Prostate gland (tissue), 2 donors: ENCODE data around the gene FASTKD1. TPM values are rescaled to one million over a fixed set of nuclear protein-coding genes. Genes with fewer than 3 reads are reported as not detected.
"Not testable (repeated sequence)": the region's sequence is repeated elsewhere in the genome, so short reads cannot be mapped to it uniquely, and the experiment has no call there.

Experiments used
- DNase-seq: peaks from one replicate; pipeline ENCODE4 v3.0.0-alpha.2; 2019; ENCODE audit warnings: low spot score
- H3K27ac ChIP-seq, 2 donors: fragments of 200-600 bp; sonication (generic); 2 replicates each; pipeline ENCODE4 v1.5.1; 2017 to 2019
- H3K27me3 ChIP-seq: fragments of 200-600 bp; sonication (generic); replicated peaks from 2 replicates; pipeline ENCODE4 v1.5.1; 2019; ENCODE audit not compliant: insufficient read depth
- H3K36me3 ChIP-seq, 2 donors: fragments of 200-600 bp; sonication (generic); 1 replicate in 1 of 2; 2 replicates in 1 of 2; pipeline versions ENCODE4 v1.5.1 to v1.8.1; 2017 to 2019
- H3K4me1 ChIP-seq: fragments of 200-600 bp; sonication (generic); replicated peaks from 2 replicates; pipeline ENCODE4 v1.5.1; 2019
- H3K4me3 ChIP-seq, 2 donors: fragments of 200-600 bp; sonication (generic); 2 replicates each; pipeline ENCODE4 v1.5.1; 2017 to 2019
- H3K9me3 ChIP-seq: fragments of 200-600 bp; sonication (generic); 2 replicates; pipeline ENCODE4 v1.5.1; 2017
- POLR2A ChIP-seq: fragments of 450-650 bp; IDR thresholded peaks from one replicate; pipeline ENCODE4 v1.6.1; 2016; ENCODE audit warnings: antibody characterized with exemption, mild to moderate bottlenecking
- POLR2AphosphoS5 ChIP-seq: sonication (generic); formaldehyde crosslinking; IDR thresholded peaks from one replicate; pipeline ENCODE4 v1.6.1; 2017; ENCODE audit warnings: antibody characterized with exemption
- WGBS: methylation state at CpG from one replicate; pipeline ENCODE4 v1.1.5; 2018; 5-methylcytosine and 5-hydroxymethylcytosine counted together
- intact Hi-C: fragments of 100-400 bp; cut with DNase I; formaldehyde crosslinking; loops from one replicate; pipeline ENCODE4 v1.14.2; 2022
- total RNA-seq, 2 donors: library from RNA; depleted of rRNA; stranded (reverse); fragments of >200 nt; gene quantifications; one replicate each; pipeline ENCODE4 v1.1.0, GENCODE V29; 2016
- TF ChIP-seq, protein P1 (sequence below), 4 experiments: fragments of 200-600 bp in 2 of 4; fragments of 450-650 bp in 2 of 4; sonication (generic) in 2 of 4; IDR thresholded peaks; 1 replicate in 3 of 4; 2 replicates in 1 of 4; pipeline ENCODE4 v1.5.1; 2016 to 2019; ENCODE audit warnings: antibody characterized with exemption in 4 of 4, mild to moderate bottlenecking in 2 of 4, moderate library complexity in 2 of 4

The FASTKD1 gene
- total RNA-seq, 2 donors from 2014 or later: 6.2 to 11.2 TPM

- intact Hi-C loops: no loop called here
- Histone ChIP-seq H3K9me3 (no peaks in the 10 kb centered on the region), H3K27ac (no peak overlapping the region), H3K36me3 (peaks cover 0 to 15% of the 10 kb centered on the region in 2 donors), H3K4me1 (no peaks in the 10 kb centered on the region), H3K27me3 (no peaks in the 10 kb centered on the region), H3K4me3 (no peak overlapping the region)
- WGBS: 85% methylated on average over 2 of the region's 2 CpGs
- no peak for DNase-seq
- TF ChIP-seq POLR2A (no peak), POLR2AphosphoS5 (no peak)
- TF ChIP-seq, protein P1, sequence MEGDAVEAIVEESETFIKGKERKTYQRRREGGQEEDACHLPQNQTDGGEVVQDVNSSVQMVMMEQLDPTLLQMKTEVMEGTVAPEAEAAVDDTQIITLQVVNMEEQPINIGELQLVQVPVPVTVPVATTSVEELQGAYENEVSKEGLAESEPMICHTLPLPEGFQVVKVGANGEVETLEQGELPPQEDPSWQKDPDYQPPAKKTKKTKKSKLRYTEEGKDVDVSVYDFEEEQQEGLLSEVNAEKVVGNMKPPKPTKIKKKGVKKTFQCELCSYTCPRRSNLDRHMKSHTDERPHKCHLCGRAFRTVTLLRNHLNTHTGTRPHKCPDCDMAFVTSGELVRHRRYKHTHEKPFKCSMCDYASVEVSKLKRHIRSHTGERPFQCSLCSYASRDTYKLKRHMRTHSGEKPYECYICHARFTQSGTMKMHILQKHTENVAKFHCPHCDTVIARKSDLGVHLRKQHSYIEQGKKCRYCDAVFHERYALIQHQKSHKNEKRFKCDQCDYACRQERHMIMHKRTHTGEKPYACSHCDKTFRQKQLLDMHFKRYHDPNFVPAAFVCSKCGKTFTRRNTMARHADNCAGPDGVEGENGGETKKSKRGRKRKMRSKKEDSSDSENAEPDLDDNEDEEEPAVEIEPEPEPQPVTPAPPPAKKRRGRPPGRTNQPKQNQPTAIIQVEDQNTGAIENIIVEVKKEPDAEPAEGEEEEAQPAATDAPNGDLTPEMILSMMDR (IDR thresholded peaks at IDR 0.05): no peak
Observed at GRCh38 chr2:169613876-169614275, 40.2 kb upstream of the FASTKD1 start.

DNA sequence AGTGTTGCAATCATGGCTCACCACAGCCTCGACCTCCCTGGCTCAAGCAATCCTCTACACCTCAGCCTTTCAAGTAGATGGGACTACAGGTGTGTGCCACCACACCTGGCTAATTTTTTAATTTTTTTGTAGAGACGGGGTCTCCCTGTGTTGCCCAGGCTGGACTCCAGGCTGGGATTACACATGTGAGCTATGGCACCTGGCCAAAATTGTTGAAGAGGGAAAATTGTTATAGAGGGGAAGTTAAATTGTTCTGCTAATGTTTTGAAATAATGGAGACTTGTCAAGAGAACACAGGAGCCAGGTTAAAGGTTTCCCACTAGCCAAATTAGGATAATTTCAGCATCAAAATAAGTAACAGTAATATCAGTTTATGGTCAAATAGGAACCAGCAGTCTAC is 35.6 kb upstream of the FASTKD1 start:
- intact Hi-C loops: no loop called here
- peaks cover 0 to 10% of the 10 kb centered on the region in 2 donors for H3K36me3 ChIP-seq

DNA sequence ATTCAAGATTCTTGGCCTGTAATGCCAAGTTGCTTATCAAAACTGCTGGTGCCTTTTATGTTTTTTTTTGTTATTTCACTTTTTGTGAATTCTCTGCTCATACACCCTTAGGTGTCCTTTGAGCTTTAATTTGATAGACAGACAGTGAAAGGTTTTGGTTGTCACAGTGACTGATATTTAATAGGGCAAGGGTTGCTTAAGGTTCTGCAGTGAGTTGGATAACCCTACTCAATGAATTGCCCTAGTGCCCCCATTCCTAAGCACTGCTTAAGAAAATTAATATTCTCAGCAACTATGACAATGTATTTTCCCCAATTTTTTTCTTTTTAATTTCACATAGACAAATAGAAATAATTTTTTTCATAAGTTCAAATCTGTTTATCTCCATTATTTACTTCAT is 25.9 kb upstream of the FASTKD1 start:
- H3K9me3 ChIP-seq: no peaks in the 10 kb centered on the region
- intact Hi-C loops: no loop called here
- no peak overlapping the region for H3K27ac ChIP-seq
- no peaks in the 10 kb centered on the region for H3K36me3 ChIP-seq
- H3K4me1 ChIP-seq: no peaks in the 10 kb centered on the region
- no peaks in the 10 kb centered on the region for H3K27me3 ChIP-seq
- no peak for DNase-seq
- H3K4me3 ChIP-seq: no peak overlapping the region
- TF ChIP-seq POLR2AphosphoS5 (no peak), POLR2A (no peak)
- TF ChIP-seq, protein P1 (IDR thresholded peaks at IDR 0.05): no peak

More for the DNA sequence above, 35.6 kb upstream of the FASTKD1 start:
- TF ChIP-seq, protein P1 (IDR thresholded peaks at IDR 0.05): no peak
- TF ChIP-seq POLR2A (no peak), POLR2AphosphoS5 (no peak)
- Histone ChIP-seq H3K27ac (no peak overlapping the region), H3K4me3 (no peak overlapping the region), H3K9me3 (no peaks in the 10 kb centered on the region), H3K27me3 (no peaks in the 10 kb centered on the region), H3K4me1 (no peaks in the 10 kb centered on the region)
- no peak for DNase-seq
- 96% methylated on average over 2 of the region's 2 CpGs for WGBS

GRCh38 chr2:169598982-169599381 is 25.3 kb upstream of the FASTKD1 start:
- Histone ChIP-seq H3K36me3 (no peaks in the 10 kb centered on the region), H3K27me3 (no peaks in the 10 kb centered on the region), H3K27ac (no peak overlapping the region), H3K9me3 (no peaks in the 10 kb centered on the region), H3K4me3 (no peak overlapping the region), H3K4me1 (no peaks in the 10 kb centered on the region)
- 96% methylated on average over 2 of the region's 2 CpGs for WGBS
- TF ChIP-seq POLR2AphosphoS5: no peak
- DNase-seq: no peak
- intact Hi-C loops: no loop called here

GRCh38 chr2:169596546-169596945 is 22.9 kb upstream of the FASTKD1 start:
- H3K36me3 ChIP-seq, H3K4me3 ChIP-seq, H3K27me3 ChIP-seq, H3K9me3 ChIP-seq, H3K4me1 ChIP-seq, intact Hi-C loops, H3K27ac ChIP-seq, DNase-seq: not testable (repeated sequence)
- 82% methylated on average over 7 of the region's 7 CpGs for WGBS

- H3K27ac ChIP-seq: no peak overlapping the region
- 87% methylated on average over 8 of the region's 8 CpGs for WGBS
Observed at GRCh38 chr2:169590804-169591203, 17.1 kb upstream of the FASTKD1 start.

More at GRCh38 chr2:169590804-169591203, 17.1 kb upstream of the FASTKD1 start:
- no peaks in the 10 kb centered on the region for H3K36me3 ChIP-seq
- H3K27me3 ChIP-seq: no peaks in the 10 kb centered on the region
- TF ChIP-seq, protein P1 (IDR thresholded peaks at IDR 0.05): no peak
- H3K4me1 ChIP-seq: no peaks in the 10 kb centered on the region
- no peak overlapping the region for H3K4me3 ChIP-seq
- no peaks in the 10 kb centered on the region for H3K9me3 ChIP-seq
- DNase-seq: no peak
- intact Hi-C loops: no loop called here
